ENCODE measurements around the gene TMEM63B. TPM values are rescaled to one million over a fixed set of nuclear protein-coding genes. Genes with fewer than 3 reads are reported as not detected.

Gene TMEM63B
- total and polyA plus RNA-seq, 5 donors from 2014 or later: 1.3 to 20.5 (median 1.4) TPM

- Mint-ChIP-seq H3K27me3 (peaks cover 30% of the 10 kb centered on the region), H3K27ac (no peak overlapping the region), H3K9me3 (peaks cover 0 to 2% (median 0%) of the 10 kb centered on the region in 7 donors), H3K36me3 (no peaks in the 10 kb centered on the region), H3K4me1 (peaks cover 0 to 6% (median 3%) of the 10 kb centered on the region in 4 donors), H3K4me3 (no peak overlapping the region)
- DNase-seq: no peak
- no peak overlapping the region for H3K27ac ChIP-seq (ENCODE audit: insufficient read depth, low read length, poor library complexity, severe bottlenecking)
- no peaks in the 10 kb centered on the region for H3K27me3 ChIP-seq (ENCODE audit: control insufficient read depth, insufficient read depth, low read length)
- H3K4me3 ChIP-seq (ENCODE audit: low read depth, low read length): no peak overlapping the region
- H3K9me3 ChIP-seq (ENCODE audit: control insufficient read depth in 2 of 2, low read length in 2 of 2): no peaks in the 10 kb centered on the region
- H3K4me1 ChIP-seq (ENCODE audit: control insufficient read depth, insufficient read depth, low read length, poor library complexity, severe bottlenecking): peaks cover 4% of the 10 kb centered on the region
- no peak for ATAC-seq (ENCODE audit: low read depth in 2 of 2)
- no peaks in the 10 kb centered on the region for H3K36me3 ChIP-seq (ENCODE audit: control insufficient read depth, insufficient read depth, low read length)
These were observed 42.7 kb downstream of the TMEM63B start for GRCh38 chr6:44169886-44170570.

- Mint-ChIP-seq H3K36me3 (no peaks in the 10 kb centered on the region), H3K4me1 (peaks cover 0 to 10% (median 5%) of the 10 kb centered on the region in 4 donors), H3K4me3 (no peak overlapping the region), H3K27me3 (peaks cover 16% of the 10 kb centered on the region), H3K27ac (peak overlapping the region in 1 of 3 donors; percentile 53), H3K9me3 (peaks cover 0 to 2% (median 0%) of the 10 kb centered on the region in 7 donors)
- Histone ChIP-seq H3K27me3 (ENCODE audit: control insufficient read depth, insufficient read depth, low read length) (no peaks in the 10 kb centered on the region), H3K36me3 (ENCODE audit: control insufficient read depth, insufficient read depth, low read length) (no peaks in the 10 kb centered on the region), H3K9me3 (ENCODE audit: control insufficient read depth in 2 of 2, low read length in 2 of 2) (no peaks in the 10 kb centered on the region), H3K27ac (ENCODE audit: insufficient read depth, low read length, poor library complexity, severe bottlenecking) (no peak overlapping the region), H3K4me1 (ENCODE audit: control insufficient read depth, insufficient read depth, low read length, poor library complexity, severe bottlenecking) (peaks cover 4% of the 10 kb centered on the region), H3K4me3 (ENCODE audit: low read depth, low read length) (no peak overlapping the region)
- DNase-seq (no peak), ATAC-seq (ENCODE audit: low read depth in 2 of 2) (no peak)
These were observed 44.7 kb downstream of the TMEM63B start for GRCh38 chr6:44171899-44172546.

GRCh38 chr6:44172731-44173500 is 45.6 kb downstream of the TMEM63B start:
- Histone ChIP-seq H3K4me3 (ENCODE audit: low read depth, low read length) (no peak overlapping the region), H3K4me1 (ENCODE audit: control insufficient read depth, insufficient read depth, low read length, poor library complexity, severe bottlenecking) (peaks cover 4% of the 10 kb centered on the region), H3K36me3 (ENCODE audit: control insufficient read depth, insufficient read depth, low read length) (no peaks in the 10 kb centered on the region), H3K27me3 (ENCODE audit: control insufficient read depth, insufficient read depth, low read length) (no peaks in the 10 kb centered on the region), H3K9me3 (ENCODE audit: control insufficient read depth in 2 of 2, low read length in 2 of 2) (no peaks in the 10 kb centered on the region), H3K27ac (ENCODE audit: insufficient read depth, low read length, poor library complexity, severe bottlenecking) (no peak overlapping the region)
- peak overlapping the region in 1 of 3 donors; percentile 71 for H3K27ac Mint-ChIP-seq
- no peaks in the 10 kb centered on the region for H3K36me3 Mint-ChIP-seq
- H3K4me3 Mint-ChIP-seq: peak overlapping the region in 1 of 4 donors; percentile 38
- peak; percentile 79 to 88 for ATAC-seq (ENCODE audit: low read depth in 2 of 2)
- peaks cover 12% of the 10 kb centered on the region for H3K27me3 Mint-ChIP-seq
- H3K4me1 Mint-ChIP-seq: peaks cover 0 to 16% (median 7%) of the 10 kb centered on the region in 4 donors
- DNase-seq: peak; percentile 61 to 71 (median 67)
- H3K9me3 Mint-ChIP-seq: peaks cover 0 to 2% (median 0%) of the 10 kb centered on the region in 7 donors

GRCh38 chr6:44176130-44176761 is 48.9 kb downstream of the TMEM63B start:
- Mint-ChIP-seq H3K4me3 (no peak overlapping the region), H3K9me3 (no peaks in the 10 kb centered on the region), H3K27ac (no peak overlapping the region), H3K4me1 (peaks cover 0 to 16% (median 7%) of the 10 kb centered on the region in 4 donors), H3K36me3 (no peaks in the 10 kb centered on the region), H3K27me3 (no peaks in the 10 kb centered on the region)
- Histone ChIP-seq H3K36me3 (ENCODE audit: control insufficient read depth, insufficient read depth, low read length) (no peaks in the 10 kb centered on the region), H3K4me3 (ENCODE audit: low read depth, low read length) (no peak overlapping the region), H3K27ac (ENCODE audit: insufficient read depth, low read length, poor library complexity, severe bottlenecking) (no peak overlapping the region), H3K27me3 (ENCODE audit: control insufficient read depth, insufficient read depth, low read length) (no peaks in the 10 kb centered on the region), H3K4me1 (ENCODE audit: control insufficient read depth, insufficient read depth, low read length, poor library complexity, severe bottlenecking) (peaks cover 4% of the 10 kb centered on the region), H3K9me3 (ENCODE audit: control insufficient read depth in 2 of 2, low read length in 2 of 2) (no peaks in the 10 kb centered on the region)
- ATAC-seq (ENCODE audit: low read depth in 2 of 2) (no peak), DNase-seq (no peak)

GRCh38 chr6:44176762-44177509 is 49.6 kb downstream of the TMEM63B start:
- no peaks in the 10 kb centered on the region for H3K27me3 ChIP-seq (ENCODE audit: control insufficient read depth, insufficient read depth, low read length)
- no peaks in the 10 kb centered on the region for H3K9me3 Mint-ChIP-seq
- no peak overlapping the region for H3K4me3 ChIP-seq (ENCODE audit: low read depth, low read length)
- no peaks in the 10 kb centered on the region for H3K27me3 Mint-ChIP-seq
- ATAC-seq (ENCODE audit: low read depth in 2 of 2) (peak; percentile 27 to 42), DNase-seq (peak in 1 of 3 donors; percentile 23)
- no peak overlapping the region for H3K27ac ChIP-seq (ENCODE audit: insufficient read depth, low read length, poor library complexity, severe bottlenecking)
- H3K9me3 ChIP-seq (ENCODE audit: control insufficient read depth in 2 of 2, low read length in 2 of 2): no peaks in the 10 kb centered on the region
- H3K36me3 ChIP-seq (ENCODE audit: control insufficient read depth, insufficient read depth, low read length): no peaks in the 10 kb centered on the region
- peaks cover 0 to 16% (median 7%) of the 10 kb centered on the region in 4 donors for H3K4me1 Mint-ChIP-seq
- no peaks in the 10 kb centered on the region for H3K36me3 Mint-ChIP-seq
- H3K4me3 Mint-ChIP-seq: peak overlapping the region in 1 of 4 donors; percentile 28
- H3K4me1 ChIP-seq (ENCODE audit: control insufficient read depth, insufficient read depth, low read length, poor library complexity, severe bottlenecking): peaks cover 4% of the 10 kb centered on the region
- no peak overlapping the region for H3K27ac Mint-ChIP-seq

GRCh38 chr6:44177691-44178423 is 50.5 kb downstream of the TMEM63B start:
- no peaks in the 10 kb centered on the region for H3K27me3 Mint-ChIP-seq
- H3K4me1 ChIP-seq (ENCODE audit: control insufficient read depth, insufficient read depth, low read length, poor library complexity, severe bottlenecking): peaks cover 2% of the 10 kb centered on the region
- H3K4me3 ChIP-seq (ENCODE audit: low read depth, low read length): no peak overlapping the region
- peaks cover 0 to 12% (median 3%) of the 10 kb centered on the region in 4 donors for H3K4me1 Mint-ChIP-seq
- no peaks in the 10 kb centered on the region for H3K36me3 ChIP-seq (ENCODE audit: control insufficient read depth, insufficient read depth, low read length)
- H3K9me3 ChIP-seq (ENCODE audit: control insufficient read depth in 2 of 2, low read length in 2 of 2): no peaks in the 10 kb centered on the region
- no peaks in the 10 kb centered on the region for H3K27me3 ChIP-seq (ENCODE audit: control insufficient read depth, insufficient read depth, low read length)
- DNase-seq (no peak), ATAC-seq (ENCODE audit: low read depth in 2 of 2) (no peak)
- no peak overlapping the region for H3K27ac ChIP-seq (ENCODE audit: insufficient read depth, low read length, poor library complexity, severe bottlenecking)
- H3K9me3 Mint-ChIP-seq: no peaks in the 10 kb centered on the region
- H3K27ac Mint-ChIP-seq: peak overlapping the region in 1 of 3 donors; percentile 12
- H3K4me3 Mint-ChIP-seq: peak overlapping the region in 1 of 4 donors; percentile 28
- H3K36me3 Mint-ChIP-seq: no peaks in the 10 kb centered on the region

All from CD4-positive, CD25-positive, alpha-beta regulatory T cell (primary cell).